GM23248 (cell line): ENCODE measurements around the gene PSMD13.
"Not testable (repeated sequence)": the region's sequence is repeated elsewhere in the genome, so short reads cannot be mapped to it uniquely, and the experiment has no call there.

Experiments
- EZH2 ChIP-seq: fragments of 200-600 bp; sonication (generic); IDR thresholded peaks from 2 replicates; pipeline ENCODE4 v1.6.1; 2018; ENCODE audit warnings: antibody characterized with exemption, mild to moderate bottlenecking; ENCODE audit not compliant: insufficient read depth, poor library complexity, severe bottlenecking
- EZH2phosphoT487 ChIP-seq: fragments of 200-600 bp; sonication (generic); IDR thresholded peaks from 2 replicates; pipeline ENCODE4 v1.6.1; 2018; ENCODE audit warnings: antibody characterized with exemption, moderate library complexity, mild to moderate bottlenecking, low read depth; ENCODE audit not compliant: insufficient read depth

GRCh38 chr11:220641-221215 lies 16.0 kb upstream of the PSMD13 start:
- TF ChIP-seq EZH2, EZH2phosphoT487: not testable (repeated sequence)
